Pancreas (tissue), 10 donors: Measurements from ENCODE around the gene KIF5A. TPM values are rescaled to one million over a fixed set of nuclear protein-coding genes. Genes with fewer than 3 reads are reported as not detected.

ENCODE experiments used
- ATAC-seq, 4 donors: fragments of 200-7000 bp; cut with Tn5 transposase; one replicate each; pipeline versions ENCODE4 v1.8.0 to v1.9.1; 2020; ENCODE audit warnings: mild to moderate bottlenecking in 4 of 4, moderate library complexity in 4 of 4
- DNase-seq, 6 donors: peaks; one replicate each; pipeline ENCODE4 v3.0.0-alpha.2; 2020
- FAIRE-seq: peaks from 2 replicates; lab custom pipeline; 2012; peaks lifted over from hg19 to GRCh38; lab: Jason Lieb, UNC
- H3K27ac ChIP-seq, 4 donors: fragments of 200-600 bp; sonication (generic); 1 replicate in 3 of 4; 2 replicates in 1 of 4; pipeline versions ENCODE4 v1.5.0 to v1.8.0; 2020
- H3K27me3 ChIP-seq, 4 donors: fragments of 200-600 bp; one replicate each; pipeline ENCODE4 v1.8.0; 2021
- H3K36me3 ChIP-seq, 3 donors: fragments of 200-600 bp; sonication (generic) in 1 of 3; one replicate each; pipeline versions ENCODE4 v1.5.0 to v1.8.0; 2020 to 2021
- H3K4me1 ChIP-seq, 3 donors: fragments of 200-600 bp; one replicate each; pipeline ENCODE4 v1.8.0; 2021
- H3K4me3 ChIP-seq, 4 donors: fragments of 200-600 bp; sonication (generic) in 2 of 4; one replicate each; pipeline versions ENCODE4 v1.5.0 to v1.8.0; 2020 to 2021
- H3K9me3 ChIP-seq, 4 donors: fragments of 200-600 bp; one replicate each; pipeline ENCODE4 v1.8.0; 2021
- CTCF ChIP-seq, 4 donors: fragments of 200-600 bp; sonication (generic) in 3 of 4; IDR thresholded peaks; one replicate each; pipeline versions ENCODE4 v1.5.0 to v1.8.0; 2021; ENCODE audit warnings: antibody characterized with exemption in 4 of 4
- WGBS, 2 donors: extraction: QIAGEN DNeasy Blood & Tissue Kit; methylation state at CpG; one replicate each; pipeline ENCODE4 v1.1.7; 2013; 5-methylcytosine and 5-hydroxymethylcytosine counted together
- intact Hi-C, 3 donors: fragments of 100-400 bp; cut with DNase I; formaldehyde crosslinking; loops; one replicate each; pipeline versions ENCODE4 v1.11.1 to v1.14.2; 2022
- polyA plus RNA-seq, 2 donors: library from polyadenylated mRNA; stranded (reverse); fragments of 200-250 nt; gene quantifications; one replicate each; pipeline ENCODE4 v1.2.3, GENCODE V29; 2013
- total RNA-seq, 6 donors: library from RNA; stranded (reverse); fragmentation: NEBNext Ultra II Directional in 4 of 6; extraction: Animal tissue kit (Norgen Biotek cat#: 25700) in 4 of 6; gene quantifications; one replicate each; pipeline versions ENCODE4 v1.2.1 to v1.2.4, GENCODE V29; 2021 to 2023
- donor health status: healthy with polysubstance abuse.
- donor health status: DM: no; HTN: no; CAD: no; lungs with moderate emphysema.
- donor health status: DM: no; HTN: no; CAD: no.
- donor health status: control.
- donor health status: control.
- donor health status: Bipolar disorder and iron deficiency.
- donor health status: DM: yes; HTN: yes; CAD: no.
- donor health status: DM: no; HTN: no; CAD: no.
- donor health status: DM: no; HTN: no; CAD: no.
- donor health status: DM: yes; HTN: yes; CAD: no.

The KIF5A gene
- total and polyA plus RNA-seq, 8 donors: 0.25 to 2.9 (median 0.68) TPM

GRCh38 chr12:57604454-57604991, 54.7 kb downstream of the KIF5A start, which contains the start of gene DTX3:
Gene DTX3, plus strand, starts transcription at chr12:57604824. Its CDS starts 1,694 bp downstream, at chr12:57606518.
- FAIRE-seq (no peak), ATAC-seq (peak; percentile 64 to 78 (median 78)), DNase-seq (peak in 3 of 6 donors; percentile 52 to 70 (median 53))
- 0 to 1% methylated on average over 20 to 36 of the region's 36 CpGs for WGBS, 2 donors
- H3K36me3 ChIP-seq: no peaks in the 10 kb centered on the region
- no peaks in the 10 kb centered on the region for H3K27me3 ChIP-seq
- peaks cover 0 to 8% (median 7%) of the 10 kb centered on the region in 3 donors for H3K4me1 ChIP-seq
- peak within 1 kb of the TSS; percentile 53 to 68 (median 66) for H3K27ac ChIP-seq
- no peak for TF ChIP-seq CTCF (IDR thresholded peaks at IDR 0.05)
- peak within 1 kb of the TSS; percentile 38 to 73 (median 64) for H3K4me3 ChIP-seq
- intact Hi-C loops: no loop called here
- H3K9me3 ChIP-seq: no peaks in the 10 kb centered on the region

- intact Hi-C loops: no loop called here
- H3K9me3 ChIP-seq: no peaks in the 10 kb centered on the region
- H3K27me3 ChIP-seq: no peaks in the 10 kb centered on the region
- H3K36me3 ChIP-seq: no peaks in the 10 kb centered on the region
- TF ChIP-seq CTCF (IDR thresholded peaks at IDR 0.05): no peak
- H3K27ac ChIP-seq: peak overlapping the region; percentile 53 to 68 (median 66)
- DNase-seq (peak in 1 of 6 donors; percentile 57), FAIRE-seq (no peak), ATAC-seq (peak; percentile 14 to 31 (median 18))
- 7% methylated on average over 24 to 25 of the region's 25 CpGs for WGBS, 2 donors
- H3K4me1 ChIP-seq: peaks cover 0 to 8% (median 7%) of the 10 kb centered on the region in 3 donors
- peak overlapping the region; percentile 38 to 73 (median 64) for H3K4me3 ChIP-seq
Observed at GRCh38 chr12:57604992-57605810, 55.4 kb downstream of the KIF5A start.

- Histone ChIP-seq H3K4me1 (peaks cover 0 to 8% (median 7%) of the 10 kb centered on the region in 3 donors), H3K27me3 (no peaks in the 10 kb centered on the region), H3K4me3 (peak overlapping the region in 1 of 4 donors; percentile 73), H3K27ac (no peak overlapping the region), H3K9me3 (no peaks in the 10 kb centered on the region), H3K36me3 (no peaks in the 10 kb centered on the region)
- DNase-seq (no peak), ATAC-seq (no peak), FAIRE-seq (no peak)
- 72 to 75% methylated on average over 4 of the region's 4 CpGs for WGBS, 2 donors
- intact Hi-C loops: no loop called here
- TF ChIP-seq CTCF (IDR thresholded peaks at IDR 0.05): no peak
Observed at GRCh38 chr12:57605811-57606311, 56.0 kb downstream of the KIF5A start.

- Histone ChIP-seq H3K4me3 (no peak overlapping the region), H3K27me3 (no peaks in the 10 kb centered on the region), H3K4me1 (peaks cover 0 to 8% (median 7%) of the 10 kb centered on the region in 3 donors), H3K9me3 (no peaks in the 10 kb centered on the region), H3K36me3 (no peaks in the 10 kb centered on the region), H3K27ac (no peak overlapping the region)
- FAIRE-seq (no peak), DNase-seq (no peak), ATAC-seq (no peak)
- TF ChIP-seq CTCF (IDR thresholded peaks at IDR 0.05): no peak
- intact Hi-C loops: no loop called here
- WGBS, 2 donors: 65 to 85% methylated on average over 2 of the region's 2 CpGs
Observed at GRCh38 chr12:57606399-57606798, 56.6 kb downstream of the KIF5A start.
